HG03457 (cell line): ENCODE results near the gene NISCH.
"Not testable (repeated sequence)": the region's sequence is repeated elsewhere in the genome, so short reads cannot be mapped to it uniquely, and the experiment has no call there.

Experiments used
- ATAC-seq: cut with Tn5 transposase; IDR thresholded peaks from one replicate; pipeline ENCODE4 v1.9.1; 2021; ENCODE audit warnings: moderate number of reproducible peaks; ENCODE audit not compliant: unreplicated experiment

Gene NISCH

DNA sequence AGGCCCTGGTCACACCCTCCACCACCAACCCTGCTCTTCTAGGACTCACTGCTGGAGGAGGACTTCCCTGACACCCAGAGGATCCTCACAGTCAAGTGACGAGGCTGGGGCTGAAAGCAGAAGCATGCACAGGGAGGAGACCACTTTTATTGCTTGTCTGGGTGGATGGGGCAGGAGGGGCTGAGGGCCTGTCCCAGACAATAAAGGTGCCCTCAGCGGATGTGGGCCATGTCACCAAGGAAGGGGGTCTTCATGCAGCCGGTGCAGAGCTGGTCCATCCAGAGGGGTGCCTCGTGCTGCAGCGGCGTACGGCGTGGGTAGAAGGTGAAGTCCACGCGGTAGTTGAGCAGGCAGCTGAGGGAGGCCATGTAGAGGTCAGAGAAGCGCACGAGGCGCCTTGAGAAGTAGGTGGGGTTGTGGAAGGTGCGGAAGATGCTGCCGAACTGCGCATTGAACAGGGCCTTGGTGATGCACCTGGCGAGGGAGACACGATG, 68.9 kb downstream of the NISCH start:
- ATAC-seq, result no peak

DNA sequence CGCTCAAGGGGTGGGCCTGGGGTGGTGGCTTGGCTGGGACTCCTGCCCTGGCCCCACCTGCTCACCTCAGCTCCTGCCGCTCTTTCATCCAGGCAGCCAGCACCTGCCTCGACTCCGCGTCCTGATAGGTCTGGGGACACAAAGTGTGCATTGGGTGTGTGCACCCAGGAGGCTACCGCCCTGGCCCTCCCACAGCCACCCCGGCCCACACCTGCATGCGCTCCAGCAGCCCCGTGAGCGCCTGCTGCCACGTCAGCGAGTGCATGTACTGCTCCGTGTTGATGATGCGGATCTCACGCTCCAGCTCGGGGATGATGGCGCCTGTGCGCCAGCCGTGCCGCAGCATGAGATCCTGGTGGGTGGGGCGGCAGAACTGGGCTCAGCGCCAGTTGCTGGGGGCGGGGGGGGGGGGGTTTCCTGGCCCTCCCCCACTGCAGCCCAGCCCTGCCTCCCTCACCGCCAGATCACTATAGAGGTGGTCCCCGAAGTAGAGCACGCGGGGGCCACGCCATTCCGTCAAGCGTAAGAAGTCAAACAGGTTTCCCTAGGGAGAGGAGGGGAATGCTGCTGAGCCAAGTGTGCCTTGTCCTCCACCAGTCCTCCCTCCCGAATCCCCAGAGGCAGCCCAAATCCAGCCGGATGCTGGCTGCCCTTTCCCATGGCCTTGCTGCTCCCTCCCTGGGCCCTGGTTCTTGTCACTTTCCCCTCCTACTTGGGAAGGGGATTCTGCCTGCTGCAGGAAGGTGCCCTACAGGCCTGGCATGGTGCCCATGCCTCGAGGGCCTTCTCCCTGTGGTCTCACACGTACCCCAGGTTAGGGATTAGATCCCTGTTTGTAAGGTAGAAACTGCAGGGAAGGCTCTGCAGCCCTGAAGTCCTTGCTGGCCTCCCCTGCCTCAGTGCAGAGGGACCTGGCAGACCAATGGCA, 69.6 kb downstream of the NISCH start:
- no peak for ATAC-seq

DNA sequence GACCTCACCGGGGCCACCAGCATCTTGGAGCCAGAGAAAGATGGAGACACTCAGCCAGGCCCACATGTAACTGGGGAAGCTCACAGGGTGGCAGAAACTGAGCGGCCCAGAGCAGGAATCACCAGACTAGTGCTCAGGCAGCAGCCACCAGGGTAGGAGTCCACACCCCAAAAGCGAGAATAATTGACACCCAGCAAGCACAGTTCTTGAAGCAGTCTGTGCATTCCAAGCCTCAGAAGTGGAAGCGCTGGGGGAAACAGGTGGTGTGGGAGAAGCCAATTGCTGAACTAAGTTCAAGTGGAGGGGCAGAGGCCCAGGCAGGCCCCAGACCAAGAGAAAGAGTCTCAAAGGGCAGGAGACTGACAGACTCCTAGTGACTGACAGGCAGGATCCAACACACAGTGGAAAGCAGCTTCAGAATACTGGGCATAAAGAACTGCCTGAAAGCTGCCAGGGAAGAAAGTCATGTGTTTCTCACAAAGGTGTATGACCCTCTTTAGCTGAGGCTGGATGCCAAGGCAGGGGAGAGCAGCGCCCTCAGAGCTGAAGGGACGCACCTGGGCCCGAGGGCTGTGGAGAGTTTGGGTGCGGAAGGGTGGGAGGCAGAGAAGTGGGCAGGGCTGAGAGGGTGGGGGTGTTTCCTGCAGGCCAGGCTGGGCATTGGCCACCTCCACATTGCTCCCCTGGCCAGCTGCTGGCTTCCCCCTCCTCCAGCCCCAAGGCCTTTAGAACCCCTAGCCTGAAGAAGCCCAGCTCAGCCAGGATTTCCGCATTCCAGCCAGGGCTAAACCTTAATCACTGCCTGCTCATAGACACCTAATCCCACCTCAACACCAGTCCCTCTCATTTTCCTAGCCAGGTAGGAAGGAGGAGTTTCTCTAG, 70.5 kb downstream of the NISCH start:
- ATAC-seq, result no peak

DNA sequence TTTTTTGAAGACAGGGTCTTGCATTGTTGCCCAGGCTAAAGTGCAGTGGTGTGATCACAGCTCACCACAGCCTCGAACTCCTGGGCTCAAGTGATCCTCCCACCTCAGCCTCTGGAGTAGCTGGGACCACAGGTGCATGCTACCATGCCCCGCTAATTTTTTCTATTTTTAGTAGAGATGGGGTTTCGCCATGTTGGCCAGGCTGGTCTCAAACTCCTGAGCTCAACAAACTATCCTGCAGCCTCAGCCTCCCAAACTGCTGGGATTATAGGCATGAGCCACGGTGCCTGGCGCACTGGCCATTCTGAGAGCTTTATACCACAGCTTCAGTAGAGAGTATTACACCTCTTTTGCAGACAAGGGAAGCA, 71.3 kb downstream of the NISCH start:
- not testable (repeated sequence) for ATAC-seq

DNA sequence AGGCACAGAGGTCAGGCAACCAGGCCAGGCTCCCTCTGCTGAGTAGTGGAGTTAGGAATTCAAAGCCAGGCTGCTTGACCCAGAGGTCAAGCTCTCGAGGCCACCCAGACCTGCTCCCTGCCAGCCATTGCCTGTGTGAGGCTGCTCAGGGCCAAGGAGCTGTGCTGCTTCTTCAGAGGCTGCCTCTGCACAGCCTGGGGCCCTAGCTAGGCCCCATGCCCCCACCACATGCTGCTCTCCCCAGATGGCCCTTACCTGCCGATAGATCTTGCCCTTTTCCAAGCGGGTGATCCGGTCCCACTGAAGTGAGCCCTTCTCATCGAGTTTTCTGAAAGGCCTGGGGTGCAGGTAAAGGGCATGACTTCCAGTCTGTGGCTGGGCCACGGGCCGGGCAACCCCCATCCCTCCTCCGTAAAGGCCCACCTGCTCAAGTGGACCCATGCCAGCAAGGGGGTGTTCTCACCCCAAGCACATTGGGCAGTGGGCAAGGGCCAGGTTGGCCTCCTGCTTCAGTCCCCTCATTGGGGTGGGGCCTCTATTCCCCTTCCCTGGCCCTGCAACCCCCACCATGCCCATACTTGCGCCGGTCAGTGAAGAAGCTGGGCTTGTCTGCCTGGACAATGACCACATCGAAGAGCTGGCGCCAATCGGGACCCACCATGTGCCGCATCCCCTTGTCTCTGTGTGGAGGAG, 71.8 kb downstream of the NISCH start:
- ATAC-seq, result no peak

DNA sequence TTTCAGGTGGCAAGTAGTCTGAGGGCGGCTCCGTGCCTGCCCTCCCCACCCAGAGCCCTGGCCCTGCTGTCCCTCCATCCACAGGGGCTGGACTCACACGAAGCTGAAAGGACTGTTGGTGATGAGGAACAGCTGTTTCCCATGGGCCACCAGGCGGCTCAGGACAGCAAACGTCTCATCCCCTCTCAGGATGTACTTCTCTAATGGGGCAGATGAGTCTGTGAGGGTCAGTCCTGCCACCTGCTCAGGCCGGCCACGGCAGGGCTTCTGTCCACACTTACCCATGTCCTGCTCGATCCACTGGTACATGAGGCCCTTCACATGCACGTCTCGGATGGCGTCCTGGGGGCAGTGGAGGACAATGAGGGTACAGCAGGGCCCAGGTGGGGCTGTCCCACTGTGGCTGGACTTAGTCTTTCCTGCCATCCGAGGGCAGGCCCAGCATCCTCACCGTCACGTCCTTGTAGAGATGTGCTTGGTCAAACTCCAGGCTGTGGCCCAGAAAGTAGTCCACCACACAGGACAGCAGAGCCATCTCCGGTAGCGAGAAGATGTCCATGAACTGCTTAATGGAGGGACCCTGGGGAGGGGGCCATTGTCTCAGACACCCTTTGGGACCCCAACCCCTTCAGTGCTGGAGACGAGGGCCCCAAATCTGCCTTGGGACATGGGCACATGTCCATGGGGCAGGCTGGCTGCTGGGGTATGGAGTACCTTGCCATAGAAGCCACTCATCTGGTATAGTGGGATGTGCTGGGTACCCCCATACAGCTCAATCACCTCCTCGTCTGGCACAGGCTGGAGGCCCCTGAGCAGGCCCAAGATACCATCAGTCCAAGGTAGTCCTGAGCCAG, 72.6 kb downstream of the NISCH start:
- no peak for ATAC-seq

DNA sequence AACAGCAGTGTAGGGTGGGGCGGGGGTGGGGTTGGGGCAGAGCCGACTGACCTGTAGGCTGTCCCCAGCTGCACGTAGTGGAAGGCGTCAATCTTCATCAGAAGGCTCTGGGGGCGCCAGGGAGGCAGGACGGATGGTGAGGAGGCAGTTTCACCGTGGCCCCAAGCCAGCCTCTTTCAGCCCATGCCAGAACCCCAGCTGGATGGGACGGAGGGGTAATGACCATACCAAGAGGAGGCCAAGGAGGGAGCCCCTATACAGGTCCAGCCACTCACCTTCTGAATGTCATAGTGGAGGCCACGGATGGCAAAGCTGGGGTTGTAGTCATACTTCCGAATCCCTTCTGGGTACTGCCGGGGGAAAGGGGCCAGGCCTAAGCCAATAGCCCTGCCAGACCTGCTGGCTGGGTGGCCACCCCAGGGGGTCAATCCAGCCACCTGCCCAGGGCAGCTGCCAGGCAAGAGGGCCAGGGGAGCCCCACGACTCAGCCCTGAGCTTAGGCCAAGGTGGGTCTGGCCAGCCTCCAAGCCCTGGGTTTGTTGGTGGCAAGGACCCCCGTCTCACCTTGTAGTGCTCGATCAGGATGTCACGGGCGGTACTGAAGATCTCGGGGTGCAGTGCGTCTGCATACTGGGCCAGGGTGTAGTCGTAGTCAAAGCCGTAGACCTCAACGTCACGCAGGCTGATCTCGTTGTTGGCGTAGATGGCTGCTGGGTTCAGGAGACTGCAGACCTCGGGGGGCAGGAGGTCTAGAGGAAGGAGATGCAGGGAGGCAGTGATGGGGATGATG, 73.4 kb downstream of the NISCH start:
- no peak for ATAC-seq

DNA sequence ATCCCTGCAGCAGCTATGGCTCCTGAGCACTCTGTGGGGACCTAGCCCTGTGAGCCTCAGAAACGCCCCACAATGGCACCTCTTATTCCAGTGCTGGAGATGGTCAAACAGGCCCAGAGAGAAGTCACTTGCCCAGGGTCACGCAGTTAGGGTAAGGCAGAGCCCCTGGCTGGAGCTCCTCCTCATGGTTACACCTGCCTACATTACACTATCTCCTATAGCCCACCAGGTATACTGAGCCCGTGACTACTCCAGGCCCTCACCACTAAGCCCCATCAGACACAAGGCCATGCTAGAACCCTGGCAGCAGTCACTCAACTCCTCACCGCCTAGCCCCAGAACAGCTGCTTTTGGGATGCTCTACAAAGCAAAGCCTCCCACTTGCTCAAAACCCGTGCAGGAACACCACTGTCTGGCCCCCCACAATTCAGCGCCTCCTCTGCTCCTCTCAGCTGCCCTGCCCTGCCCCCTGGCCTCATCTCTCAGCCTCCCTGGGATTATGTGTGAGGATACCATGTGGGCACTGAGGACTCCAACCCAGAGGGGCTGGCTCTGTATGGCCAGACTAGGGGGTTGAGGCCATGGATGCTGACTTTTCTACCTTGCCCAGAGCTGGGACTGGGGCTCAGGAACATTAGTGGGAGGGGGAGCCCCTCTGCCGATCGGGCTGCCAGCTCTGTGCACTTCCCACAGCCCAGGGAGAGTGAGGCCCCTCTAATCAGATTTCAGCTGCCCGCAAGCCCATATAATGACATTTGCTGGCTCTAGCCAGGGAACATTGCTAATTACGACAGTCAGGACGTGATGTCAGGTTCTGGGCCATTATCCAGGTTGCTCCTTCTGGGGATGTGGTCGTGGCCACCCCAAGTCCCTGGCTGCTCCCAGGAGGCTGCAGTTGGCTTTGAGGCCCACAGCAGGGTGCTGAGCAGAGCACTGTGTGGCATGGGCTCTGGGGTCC, 74.3 kb downstream of the NISCH start:
- ATAC-seq, result no peak

DNA sequence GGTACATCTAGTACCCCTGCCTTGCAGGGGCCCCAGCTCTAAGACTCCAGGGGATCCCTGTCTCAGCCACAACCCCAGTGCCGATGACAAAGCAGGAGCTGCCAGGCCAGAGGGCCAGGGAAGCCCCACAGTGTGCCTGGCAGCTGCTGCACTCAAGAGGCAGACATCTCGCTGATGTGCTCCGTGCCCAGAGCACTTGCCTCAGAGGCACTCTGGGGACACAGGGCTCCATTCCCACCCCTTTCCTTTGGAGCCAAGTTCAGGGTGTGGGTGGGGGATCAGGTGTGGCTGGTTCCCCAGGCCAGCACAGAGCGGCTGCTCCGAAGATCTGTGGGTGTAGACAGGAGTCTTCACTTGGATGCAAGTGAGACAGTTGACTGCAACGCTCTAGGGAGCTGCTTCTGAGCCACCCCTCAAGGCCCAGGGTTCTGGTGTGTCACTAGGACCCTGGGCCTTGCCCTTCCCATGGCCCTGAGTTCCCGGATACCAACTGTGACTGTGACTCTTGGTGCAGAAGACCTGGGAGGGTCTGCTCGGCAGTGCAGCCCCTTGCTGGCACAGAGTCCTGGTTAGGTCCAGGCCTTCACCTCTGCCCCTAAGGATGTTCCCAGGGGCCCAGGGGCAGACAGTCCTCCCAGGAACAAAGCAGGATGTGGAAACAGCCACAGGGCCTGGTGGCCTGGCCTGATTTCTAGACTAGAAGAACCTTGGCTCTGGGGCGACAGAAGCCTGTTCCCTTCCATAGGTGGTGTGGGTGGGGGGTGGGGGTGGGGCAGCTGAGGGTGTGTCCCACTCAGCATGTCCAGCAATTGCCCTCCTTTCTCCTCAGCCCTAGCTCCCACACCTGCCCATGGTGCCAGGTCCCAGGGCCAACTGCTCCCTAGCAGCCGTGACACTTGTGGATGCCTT, 75.8 kb downstream of the NISCH start:
- no peak for ATAC-seq

DNA sequence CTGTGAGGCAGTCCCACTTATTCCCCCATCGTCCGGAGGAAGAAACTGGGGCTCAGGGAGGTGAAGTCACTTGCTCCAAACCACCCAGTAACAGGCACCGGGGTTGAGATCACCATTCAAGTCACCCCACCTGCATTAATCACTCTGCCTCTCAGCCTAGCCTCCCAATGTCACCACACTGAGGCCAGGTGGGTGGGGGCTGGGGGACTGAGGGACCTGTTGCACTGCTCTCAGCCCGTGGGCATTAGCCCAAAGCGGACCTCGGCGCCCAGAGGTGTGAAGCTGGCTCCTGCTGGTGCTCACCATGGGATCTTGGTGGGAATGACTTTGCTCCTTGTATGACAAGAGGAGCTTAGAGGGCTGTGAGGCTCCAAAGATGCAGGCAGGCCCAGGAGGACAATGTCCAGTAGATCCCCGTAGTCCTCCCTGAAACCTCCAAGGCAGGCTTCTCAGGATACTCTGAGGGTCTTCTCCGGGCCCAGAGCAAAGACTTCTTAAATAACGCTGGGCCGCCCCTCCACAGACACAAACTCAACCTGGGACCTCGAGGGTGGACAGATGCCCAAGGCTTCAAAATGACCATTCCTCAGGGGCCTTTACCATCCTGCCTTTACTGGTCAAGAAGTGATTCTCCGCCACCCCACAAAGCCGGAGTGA, 76.6 kb downstream of the NISCH start:
- ATAC-seq, result no peak

DNA sequence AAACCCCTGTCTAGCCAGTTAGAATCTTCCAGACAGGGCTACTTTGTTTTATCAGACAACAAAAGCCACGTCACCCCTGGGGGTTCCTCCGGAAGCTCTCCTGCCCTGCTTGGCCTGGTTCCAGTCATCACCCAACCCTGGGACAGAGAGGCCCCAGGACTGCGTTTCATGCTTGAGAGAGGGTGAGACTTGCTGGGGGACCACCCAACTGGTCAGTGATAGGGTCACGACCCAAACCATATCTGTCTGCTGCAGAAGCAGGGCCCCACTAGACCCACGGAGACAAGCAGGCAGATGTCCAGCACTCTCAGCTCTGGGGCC, 77.1 kb downstream of the NISCH start:
- no peak for ATAC-seq

DNA sequence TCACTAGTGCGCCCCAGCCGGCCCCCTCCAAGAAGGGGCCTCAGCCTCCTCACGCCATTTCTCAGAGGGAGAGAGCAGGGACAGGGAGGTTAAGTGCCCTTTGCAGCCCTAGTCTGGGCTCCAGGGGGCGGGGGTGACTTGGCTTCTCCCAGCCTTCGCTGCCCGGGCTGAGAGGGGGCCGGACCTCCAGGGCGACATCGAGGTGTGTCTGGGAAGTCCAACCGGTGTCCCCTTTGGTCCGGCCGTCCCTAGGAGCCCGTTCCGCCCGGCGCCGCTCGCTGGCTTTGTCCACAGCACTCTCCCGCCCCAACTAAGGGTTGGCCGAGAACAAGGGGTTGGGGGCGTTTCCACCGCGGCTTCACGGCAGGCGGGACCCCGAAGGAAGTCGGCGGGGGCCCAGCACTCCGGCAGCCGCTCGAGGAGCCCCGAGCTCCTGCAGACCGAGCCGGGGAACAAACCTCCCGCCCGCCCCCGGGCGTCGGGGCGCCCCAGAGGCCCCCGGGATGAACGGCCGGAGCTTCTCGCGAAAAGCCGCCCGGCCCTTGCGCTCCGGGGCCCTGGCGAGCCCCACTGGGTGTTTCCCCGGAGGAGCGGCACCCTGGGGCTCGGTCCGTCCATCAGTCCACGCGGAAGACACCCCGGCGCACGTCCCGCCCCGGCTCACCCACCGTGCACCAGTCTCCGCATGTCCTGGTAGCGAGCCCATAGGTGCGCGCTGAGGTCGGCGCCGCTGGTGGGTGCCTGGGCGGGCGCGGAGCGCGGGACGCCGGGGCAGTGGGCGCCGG, 77.6 kb downstream of the NISCH start:
- ATAC-seq, result no peak

DNA sequence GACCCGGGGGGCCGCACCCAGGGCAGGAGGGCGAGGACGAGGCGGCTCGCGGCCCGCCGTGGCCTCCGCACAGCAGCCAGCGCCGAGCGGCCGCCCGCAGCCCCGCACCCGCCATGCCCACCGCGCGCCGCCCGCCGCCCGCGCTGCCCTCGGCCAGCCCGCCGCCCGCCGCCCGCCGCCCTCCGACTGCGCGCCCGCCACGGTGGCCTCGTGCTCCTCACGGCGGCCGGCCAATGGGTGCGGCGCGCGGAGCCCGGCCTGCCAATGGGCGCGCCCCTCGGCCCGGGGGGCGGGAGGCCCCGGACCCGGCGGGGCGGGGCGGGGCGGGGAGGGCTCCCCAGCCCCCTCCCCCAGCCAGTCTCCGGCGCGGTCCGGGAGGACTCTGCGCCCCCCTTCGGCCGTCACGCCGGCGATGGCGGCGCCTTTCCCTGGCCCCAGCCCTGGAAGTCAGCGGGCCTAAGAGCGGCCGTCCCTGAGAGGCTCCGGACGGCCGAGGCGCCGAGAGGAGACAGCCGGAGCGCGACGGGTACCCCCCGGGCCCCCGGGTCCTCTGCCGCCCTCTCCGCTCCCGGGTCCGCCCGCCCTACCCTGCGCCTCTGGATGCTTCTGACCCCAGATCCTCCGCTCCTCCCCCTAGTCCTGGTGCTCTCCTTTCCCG, 78.3 kb downstream of the NISCH start, which contains the start of gene NT5DC2:
TSS of gene NT5DC2 (minus strand) at position 235 of the 658 bp plus-strand sequence. CDS start at position 115, 120 bp downstream.
- no peak for ATAC-seq

DNA sequence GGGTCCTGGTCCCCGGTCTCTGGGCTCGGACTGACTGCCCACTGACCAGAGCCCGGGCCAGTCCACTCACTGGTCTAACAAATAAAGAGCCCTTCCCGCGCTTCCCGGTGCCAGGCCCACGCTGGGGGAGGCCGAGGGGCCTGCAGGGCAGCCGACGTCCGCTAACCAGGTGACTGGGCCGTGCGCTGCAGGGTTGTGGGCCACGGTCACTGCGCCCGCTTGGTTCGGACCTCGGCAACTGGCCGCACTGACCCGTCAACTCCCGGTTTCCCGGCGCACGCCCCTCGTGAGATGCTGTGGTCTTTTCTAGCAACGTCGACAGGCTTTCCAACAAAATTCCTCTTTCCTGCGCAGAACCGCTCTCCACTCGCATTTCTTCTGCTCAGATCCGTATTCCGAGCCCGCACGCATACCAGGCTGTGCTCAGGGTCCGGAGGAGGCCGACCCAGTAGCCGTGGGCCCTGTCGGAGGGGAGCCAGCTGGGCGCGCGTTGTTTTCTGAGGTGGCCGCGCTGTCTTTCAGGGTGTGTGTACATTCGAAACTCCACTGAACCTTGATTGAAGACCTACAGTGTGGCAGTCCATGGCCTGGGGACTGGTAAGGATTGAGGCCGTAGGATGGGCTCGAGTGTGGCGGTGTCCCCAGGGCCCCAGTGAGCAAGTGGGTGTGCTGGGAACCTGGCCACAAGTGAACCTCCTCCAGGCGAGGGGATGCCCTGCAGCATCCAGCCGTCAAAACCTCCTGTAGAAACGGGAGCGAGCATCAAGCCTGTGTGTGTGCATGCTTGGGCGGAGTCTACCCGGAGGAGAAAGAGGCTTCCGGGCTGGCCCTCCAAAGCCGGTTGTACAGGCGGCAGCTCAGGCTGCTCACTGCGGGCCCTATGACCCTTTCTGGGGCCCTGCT, 79.1 kb downstream of the NISCH start:
- ATAC-seq, result no peak
